Testis (tissue), 2 donors: Measurements from ENCODE around the gene FNDC3A.

Source experiments
- POLR2A ChIP-seq: fragments of 450-650 bp; IDR thresholded peaks from one replicate; pipeline ENCODE4 v1.6.1; 2017; ENCODE audit warnings: antibody characterized with exemption, mild to moderate bottlenecking, moderate library complexity
- TF ChIP-seq, protein P1 (sequence below), 3 experiments: fragments of 450-650 bp in 2 of 3; fragments of 200-600 bp in 1 of 3; sonication (generic) in 1 of 3; IDR thresholded peaks; one replicate each; pipeline ENCODE4 v1.5.1; 2016 to 2019; ENCODE audit warnings: antibody characterized with exemption in 3 of 3, mild to moderate bottlenecking in 2 of 3, moderate library complexity in 1 of 3

DNA sequence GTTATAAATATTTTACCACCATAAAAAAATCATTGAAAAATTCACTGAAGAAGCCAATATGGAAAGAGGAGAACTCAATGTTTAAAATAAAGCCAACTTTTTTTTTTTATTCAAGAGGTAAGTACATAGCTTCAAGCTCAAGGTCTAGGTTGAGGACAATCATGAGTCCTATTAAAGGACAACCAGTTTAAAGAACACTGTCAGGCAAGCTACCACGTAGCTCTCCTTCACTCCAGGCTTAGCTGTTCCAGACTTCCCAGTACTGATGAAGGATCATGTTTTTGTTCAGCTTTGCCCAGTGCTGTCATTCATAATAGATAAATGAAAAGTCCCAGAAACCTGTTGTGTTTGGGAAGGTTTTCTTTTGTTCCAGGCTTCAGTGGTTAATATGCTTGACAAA lies 234.4 kb downstream of the FNDC3A start:
- TF ChIP-seq, protein P1, sequence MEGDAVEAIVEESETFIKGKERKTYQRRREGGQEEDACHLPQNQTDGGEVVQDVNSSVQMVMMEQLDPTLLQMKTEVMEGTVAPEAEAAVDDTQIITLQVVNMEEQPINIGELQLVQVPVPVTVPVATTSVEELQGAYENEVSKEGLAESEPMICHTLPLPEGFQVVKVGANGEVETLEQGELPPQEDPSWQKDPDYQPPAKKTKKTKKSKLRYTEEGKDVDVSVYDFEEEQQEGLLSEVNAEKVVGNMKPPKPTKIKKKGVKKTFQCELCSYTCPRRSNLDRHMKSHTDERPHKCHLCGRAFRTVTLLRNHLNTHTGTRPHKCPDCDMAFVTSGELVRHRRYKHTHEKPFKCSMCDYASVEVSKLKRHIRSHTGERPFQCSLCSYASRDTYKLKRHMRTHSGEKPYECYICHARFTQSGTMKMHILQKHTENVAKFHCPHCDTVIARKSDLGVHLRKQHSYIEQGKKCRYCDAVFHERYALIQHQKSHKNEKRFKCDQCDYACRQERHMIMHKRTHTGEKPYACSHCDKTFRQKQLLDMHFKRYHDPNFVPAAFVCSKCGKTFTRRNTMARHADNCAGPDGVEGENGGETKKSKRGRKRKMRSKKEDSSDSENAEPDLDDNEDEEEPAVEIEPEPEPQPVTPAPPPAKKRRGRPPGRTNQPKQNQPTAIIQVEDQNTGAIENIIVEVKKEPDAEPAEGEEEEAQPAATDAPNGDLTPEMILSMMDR (IDR thresholded peaks at IDR 0.05), result no peak
- no peak for TF ChIP-seq POLR2A
